Measurements from ENCODE around the gene GSG1.
"Not testable (repeated sequence)": the region's sequence is repeated elsewhere in the genome, so short reads cannot be mapped to it uniquely, and the experiment has no call there.

GSG1 gene

GRCh38 chr12:13060581-13060980 is 42.9 kb downstream of the GSG1 start:
- no peak for DNase-seq (ENCODE audit: low read depth, low spot score)

- not testable (repeated sequence) for DNase-seq (ENCODE audit: low read depth, low spot score)
These were observed 49.9 kb downstream of the GSG1 start for GRCh38 chr12:13053617-13054016.

GRCh38 chr12:13052421-13052820 is 51.0 kb downstream of the GSG1 start:
- DNase-seq (ENCODE audit: low read depth, low spot score) = no peak

GRCh38 chr12:13049816-13050215 is 53.7 kb downstream of the GSG1 start:
- no peak for DNase-seq (ENCODE audit: low read depth, low spot score)

- no peak for DNase-seq (ENCODE audit: low read depth, low spot score)
These were observed 56.5 kb downstream of the GSG1 start for GRCh38 chr12:13046964-13047363.

GRCh38 chr12:13045816-13046215 is 57.7 kb downstream of the GSG1 start:
- DNase-seq (ENCODE audit: low read depth, low spot score) = no peak

GRCh38 chr12:13044906-13045299 is 58.6 kb downstream of the GSG1 start:
- DNase-seq (ENCODE audit: low read depth, low spot score) = no peak

GRCh38 chr12:13044002-13044905 is 59.2 kb downstream of the GSG1 start, which contains the start of gene FAM234B:
Gene FAM234B, plus strand, starts transcription at chr12:13044381. Its CDS starts 23 bp downstream, at chr12:13044404.
- DNase-seq (ENCODE audit: low read depth, low spot score) = peak; percentile 41

- DNase-seq (ENCODE audit: low read depth, low spot score) = no peak
These were observed 60.7 kb downstream of the GSG1 start for GRCh38 chr12:13042666-13043230.

- DNase-seq (ENCODE audit: low read depth, low spot score) = no peak
These were observed 62.2 kb downstream of the GSG1 start for GRCh38 chr12:13041224-13041623.

GRCh38 chr12:13039328-13039956 is 64.0 kb downstream of the GSG1 start:
- DNase-seq (ENCODE audit: low read depth, low spot score) = no peak

GRCh38 chr12:13038491-13039161 is 64.8 kb downstream of the GSG1 start:
- no peak for DNase-seq (ENCODE audit: low read depth, low spot score)

- DNase-seq (ENCODE audit: low read depth, low spot score) = no peak
These were observed 66.6 kb downstream of the GSG1 start for GRCh38 chr12:13036881-13037280.

GRCh38 chr12:13035335-13035734 is 68.1 kb downstream of the GSG1 start:
- not testable (repeated sequence) for DNase-seq (ENCODE audit: low read depth, low spot score)

All from activated naive CD8-positive, alpha-beta T cell treated with anti-CD3 and anti-CD28 coated beads, Interleukin-2, amount 50 U/mL, for 16 hours (primary cell).